OCI-LY1 (cell line): Measurements from ENCODE around the gene CAT.

ENCODE experiments used
- H2AFZ ChIP-seq: fragments of 200-600 bp; sonication (generic), shearing (Covaris generic); 2 replicates; pipeline ENCODE4 v1.6.0; 2014; ENCODE audit warnings: antibody characterized with exemption, mild to moderate bottlenecking, low read length
- H3F3A ChIP-seq: fragments of 200-600 bp; sonication (generic), shearing (Covaris generic); 2 replicates; pipeline ENCODE4 v1.6.0; 2014; ENCODE audit warnings: mild to moderate bottlenecking, antibody characterized with exemption, low read length, moderate library complexity; ENCODE audit not compliant: insufficient read depth
- H3K27ac ChIP-seq: fragments of 200-600 bp; sonication (generic); 2 replicates; pipeline ENCODE4 v1.5.1; 2014; ENCODE audit warnings: low read length, mixed run types, mild to moderate bottlenecking, low read depth; ENCODE audit not compliant: poor library complexity, severe bottlenecking
- H3K27me3 ChIP-seq: fragments of 200-600 bp; sonication (generic); 2 replicates; pipeline ENCODE4 v1.6.0; 2014; ENCODE audit warnings: antibody characterized with exemption, mild to moderate bottlenecking, low read length, moderate library complexity; ENCODE audit not compliant: insufficient read depth
- H3K36me3 ChIP-seq: fragments of 200-600 bp; sonication (generic); 2 replicates; pipeline ENCODE4 v1.6.1; 2014; ENCODE audit warnings: mild to moderate bottlenecking, antibody characterized with exemption, low read length, moderate library complexity, mixed read lengths; ENCODE audit not compliant: insufficient read depth
- H3K4me1 ChIP-seq: fragments of 200-600 bp; sonication (generic); 2 replicates; pipeline ENCODE4 v1.5.1; 2014; ENCODE audit warnings: mild to moderate bottlenecking, low read length, moderate library complexity; ENCODE audit not compliant: insufficient read depth, severe bottlenecking
- H3K4me2 ChIP-seq: fragments of 200-600 bp; sonication (generic), shearing (Covaris generic); 2 replicates; pipeline ENCODE4 v1.6.1; 2014; ENCODE audit warnings: low read length
- H3K4me3 ChIP-seq: fragments of 200-600 bp; sonication (generic); 2 replicates; pipeline ENCODE4 v1.5.1; 2014; ENCODE audit warnings: low read length, low read depth, mild to moderate bottlenecking, mixed read lengths; ENCODE audit not compliant: poor library complexity, severe bottlenecking
- H3K79me2 ChIP-seq: fragments of 200-600 bp; shearing (Covaris generic); 2 replicates; pipeline ENCODE4 v1.6.1; 2016; ENCODE audit warnings: mixed run types, low read length, mixed read lengths; ENCODE audit not compliant: insufficient read depth
- H3K9ac ChIP-seq: fragments of 200-600 bp; sonication (generic), shearing (Covaris generic); 2 replicates; pipeline ENCODE4 v1.6.1; 2014; ENCODE audit warnings: mild to moderate bottlenecking, low read length, mixed read lengths
- H3K9me2 ChIP-seq: fragments of 200-600 bp; sonication (generic), shearing (Covaris generic); 2 replicates; pipeline ENCODE4 v1.6.1; 2014; ENCODE audit warnings: low read depth, mild to moderate bottlenecking, low read length, mixed read lengths
- H3K9me3 ChIP-seq: fragments of 200-600 bp; shearing (Covaris generic); 2 replicates; pipeline ENCODE4 v1.6.1; 2014; ENCODE audit warnings: low read length, mixed read lengths
- H4K20me1 ChIP-seq: fragments of 200-600 bp; sonication (generic), shearing (Covaris generic); 2 replicates; pipeline ENCODE4 v1.6.0; 2016; ENCODE audit warnings: mild to moderate bottlenecking, low read length; ENCODE audit not compliant: insufficient read depth
- EZH2 ChIP-seq: fragments of 200-600 bp; sonication (generic), shearing (Covaris generic); IDR thresholded peaks from 2 replicates; pipeline ENCODE4 v1.8.0; 2017; ENCODE audit warnings: borderline replicate concordance, mixed run types, mild to moderate bottlenecking, antibody characterized with exemption, low read length, moderate library complexity, mixed read lengths
- TF ChIP-seq, protein P1 (sequence below): fragments of 200-600 bp; sonication (generic), shearing (Covaris generic); IDR thresholded peaks from 2 replicates; pipeline ENCODE4 v1.5.1; 2017; ENCODE audit warnings: mild to moderate bottlenecking, antibody characterized with exemption, low read length, moderate library complexity, mixed read lengths

Gene CAT

DNA sequence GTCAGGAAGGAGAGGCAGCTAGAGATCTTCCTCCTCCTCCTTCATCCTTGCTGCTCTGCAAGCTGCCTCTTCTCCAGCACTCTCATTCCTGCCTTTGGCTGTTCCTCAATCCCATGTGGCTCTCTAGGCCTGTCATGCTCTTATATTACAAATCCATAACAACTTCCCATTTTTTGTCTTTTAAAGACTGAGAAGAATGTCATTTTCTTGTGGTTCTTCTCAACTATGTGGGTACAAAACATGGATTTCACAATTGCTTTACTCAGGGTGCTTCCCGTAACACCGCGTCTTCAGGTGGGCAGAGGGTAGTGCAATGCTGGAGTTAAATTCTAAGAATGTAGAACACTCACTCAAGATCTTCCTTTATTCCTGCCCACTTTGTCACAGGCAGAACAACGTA lies 6.8 kb upstream of the CAT start:
- no peaks in the 10 kb centered on the region for H3K27me3 ChIP-seq
- TF ChIP-seq EZH2 = no peak
- TF ChIP-seq, protein P1, sequence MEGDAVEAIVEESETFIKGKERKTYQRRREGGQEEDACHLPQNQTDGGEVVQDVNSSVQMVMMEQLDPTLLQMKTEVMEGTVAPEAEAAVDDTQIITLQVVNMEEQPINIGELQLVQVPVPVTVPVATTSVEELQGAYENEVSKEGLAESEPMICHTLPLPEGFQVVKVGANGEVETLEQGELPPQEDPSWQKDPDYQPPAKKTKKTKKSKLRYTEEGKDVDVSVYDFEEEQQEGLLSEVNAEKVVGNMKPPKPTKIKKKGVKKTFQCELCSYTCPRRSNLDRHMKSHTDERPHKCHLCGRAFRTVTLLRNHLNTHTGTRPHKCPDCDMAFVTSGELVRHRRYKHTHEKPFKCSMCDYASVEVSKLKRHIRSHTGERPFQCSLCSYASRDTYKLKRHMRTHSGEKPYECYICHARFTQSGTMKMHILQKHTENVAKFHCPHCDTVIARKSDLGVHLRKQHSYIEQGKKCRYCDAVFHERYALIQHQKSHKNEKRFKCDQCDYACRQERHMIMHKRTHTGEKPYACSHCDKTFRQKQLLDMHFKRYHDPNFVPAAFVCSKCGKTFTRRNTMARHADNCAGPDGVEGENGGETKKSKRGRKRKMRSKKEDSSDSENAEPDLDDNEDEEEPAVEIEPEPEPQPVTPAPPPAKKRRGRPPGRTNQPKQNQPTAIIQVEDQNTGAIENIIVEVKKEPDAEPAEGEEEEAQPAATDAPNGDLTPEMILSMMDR = no peak
- no peaks in the 10 kb centered on the region for H3K4me1 ChIP-seq
- no peaks in the 10 kb centered on the region for H3F3A ChIP-seq
- H3K27ac ChIP-seq = no peak overlapping the region
- H3K79me2 ChIP-seq = no peaks in the 10 kb centered on the region
- no peaks in the 10 kb centered on the region for H4K20me1 ChIP-seq
- H2AFZ ChIP-seq = no peak overlapping the region
- H3K4me3 ChIP-seq = no peak overlapping the region
- no peak overlapping the region for H3K4me2 ChIP-seq
- no peaks in the 10 kb centered on the region for H3K9me2 ChIP-seq
- no peak overlapping the region for H3K9ac ChIP-seq
- no peaks in the 10 kb centered on the region for H3K9me3 ChIP-seq
- no peaks in the 10 kb centered on the region for H3K36me3 ChIP-seq

DNA sequence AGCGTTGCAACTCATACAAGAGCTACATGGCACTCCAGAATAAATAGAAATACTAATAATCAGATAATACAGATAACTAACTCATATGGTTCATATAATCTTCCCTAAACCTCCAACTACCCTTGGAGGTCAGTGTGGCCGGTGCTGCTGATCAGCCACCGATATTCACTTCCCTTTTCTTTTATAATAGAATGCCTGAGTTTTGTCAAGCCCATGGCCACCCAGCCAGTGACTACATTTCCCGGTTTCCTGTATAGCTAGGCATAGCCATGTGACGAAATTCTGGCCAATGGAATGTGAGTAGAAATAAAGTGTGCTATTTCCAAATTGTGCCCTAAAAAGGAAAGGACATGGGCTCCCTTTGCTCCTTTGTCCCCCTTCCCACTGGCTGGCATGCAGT lies 5.9 kb upstream of the CAT start:
- Histone ChIP-seq H3K4me2 (no peak overlapping the region), H3K9me3 (no peaks in the 10 kb centered on the region), H3K9me2 (no peaks in the 10 kb centered on the region), H4K20me1 (no peaks in the 10 kb centered on the region), H3K4me1 (peaks cover 3% of the 10 kb centered on the region), H2AFZ (no peak overlapping the region), H3K9ac (no peak overlapping the region), H3F3A (no peaks in the 10 kb centered on the region), H3K4me3 (no peak overlapping the region), H3K27me3 (no peaks in the 10 kb centered on the region), H3K79me2 (no peaks in the 10 kb centered on the region), H3K27ac (no peak overlapping the region), H3K36me3 (no peaks in the 10 kb centered on the region)
- no peak for TF ChIP-seq EZH2
- TF ChIP-seq, protein P1 = no peak

DNA sequence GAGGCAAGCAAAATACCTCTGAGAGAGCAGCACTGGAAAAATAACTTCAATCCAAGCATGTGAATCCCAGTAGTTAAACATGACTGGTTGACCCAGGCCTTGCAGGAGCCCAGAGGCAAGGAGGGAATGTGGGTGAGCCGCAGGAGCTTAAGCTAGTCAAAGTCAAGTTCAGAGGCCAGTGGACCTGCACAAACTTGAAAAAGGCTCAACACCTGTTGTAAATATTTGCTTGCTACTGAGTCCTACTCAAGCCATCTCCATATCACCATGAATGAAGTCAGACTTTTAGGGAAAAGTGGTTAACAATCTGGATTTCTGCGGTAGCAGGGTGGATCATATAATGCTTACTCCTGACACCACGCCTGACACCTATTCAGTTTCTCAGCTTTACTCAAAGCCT lies 4.8 kb upstream of the CAT start:
- no peak overlapping the region for H3K27ac ChIP-seq
- H3K4me1 ChIP-seq = peaks cover 8% of the 10 kb centered on the region
- no peak overlapping the region for H3K4me3 ChIP-seq
- H3K9me3 ChIP-seq = no peaks in the 10 kb centered on the region
- H3K79me2 ChIP-seq = no peaks in the 10 kb centered on the region
- no peaks in the 10 kb centered on the region for H4K20me1 ChIP-seq
- no peak overlapping the region for H2AFZ ChIP-seq
- no peak overlapping the region for H3K4me2 ChIP-seq
- H3F3A ChIP-seq = no peaks in the 10 kb centered on the region
- no peak overlapping the region for H3K9ac ChIP-seq
- TF ChIP-seq, protein P1 = no peak
- H3K36me3 ChIP-seq = no peaks in the 10 kb centered on the region
- H3K27me3 ChIP-seq = no peaks in the 10 kb centered on the region
- H3K9me2 ChIP-seq = no peaks in the 10 kb centered on the region
